H1 (cell line): Measurements from ENCODE around the gene ZNF180.
"Not testable (repeated sequence)": the region's sequence is repeated elsewhere in the genome, so short reads cannot be mapped to it uniquely, and the experiment has no call there.

Experiments used
- BRCA1 ChIP-seq: IDR thresholded peaks from 2 replicates; pipeline ENCODE4 v1.6.1; 2012; ENCODE audit warnings: low read depth, low read length, improper control_type of control experiment
- CHD1 ChIP-seq: IDR thresholded peaks from 2 replicates; pipeline ENCODE4 v1.6.1; 2012; ENCODE audit warnings: low read depth, low read length, improper control_type of control experiment
- EGR1 ChIP-seq: IDR thresholded peaks from 2 replicates; pipeline ENCODE4 v1.6.1; 2011; ENCODE audit warnings: low read depth, low read length, borderline replicate concordance
- EP300 ChIP-seq, 2 experiments: IDR thresholded peaks; 1 replicate in 1 of 2; 2 replicates in 1 of 2; pipeline ENCODE4 v1.6.1; 2011 to 2012; ENCODE audit warnings: low read depth in 2 of 2, low read length in 2 of 2, mild to moderate bottlenecking in 2 of 2, borderline replicate concordance in 1 of 2, inconsistent platforms in 1 of 2, moderate library complexity in 1 of 2
- EZH2 ChIP-seq: fragments of 200-600 bp; sonication (generic); IDR thresholded peaks from 2 replicates; pipeline ENCODE4 v1.7.1; 2012; ENCODE audit warnings: low read depth, mild to moderate bottlenecking, moderate library complexity, low read length, inconsistent platforms; ENCODE audit not compliant: severe bottlenecking
- GABPA ChIP-seq: IDR thresholded peaks from 2 replicates; pipeline ENCODE4 v1.6.1; 2011; ENCODE audit warnings: mild to moderate bottlenecking, low read length, moderate library complexity, borderline replicate concordance; ENCODE audit not compliant: insufficient read depth
- JUND ChIP-seq: IDR thresholded peaks from 2 replicates; pipeline ENCODE4 v1.6.1; 2011; ENCODE audit warnings: mild to moderate bottlenecking, improper control_type of control experiment, low read length
- POLR2A ChIP-seq, 2 experiments: IDR thresholded peaks; 1 replicate in 1 of 2; 2 replicates in 1 of 2; pipeline ENCODE4 v1.6.1; 2011; ENCODE audit warnings: low read depth in 2 of 2, low read length in 2 of 2, mild to moderate bottlenecking in 2 of 2; ENCODE audit errors: control extremely low read depth in 1 of 2
- POU5F1 ChIP-seq: IDR thresholded peaks from 2 replicates; pipeline ENCODE4 v1.6.1; 2011; ENCODE audit warnings: low read depth, mild to moderate bottlenecking, low read length, moderate library complexity
- SP2 ChIP-seq: IDR thresholded peaks from 2 replicates; pipeline ENCODE4 v1.6.1; 2012; ENCODE audit warnings: mild to moderate bottlenecking, low read length, inconsistent platforms
- USF2 ChIP-seq: IDR thresholded peaks from 2 replicates; pipeline ENCODE4 v1.6.1; 2011; ENCODE audit warnings: low read length, improper control_type of control experiment
- YY1 ChIP-seq: IDR thresholded peaks from 2 replicates; pipeline ENCODE4 v1.6.1; 2011; ENCODE audit warnings: low read depth, mild to moderate bottlenecking, low read length

GRCh38 chr19:44535361-44535760 is 35.0 kb upstream of the ZNF180 start:
- not testable (repeated sequence) for TF ChIP-seq EZH2; EP300 (IDR thresholded peaks at IDR 0.05; ENCODE audit: borderline replicate concordance in 1 of 2, low read depth in 2 of 2, low read length in 2 of 2); BRCA1; YY1; SP2; POU5F1; POLR2A (IDR thresholded peaks at IDR 0.05; ENCODE audit: control extremely low read depth in 1 of 2, low read depth in 2 of 2, low read length in 2 of 2); GABPA; JUND; CHD1; USF2; EGR1
